ENCODE measurements around the gene CLDN6. TPM values are rescaled to one million over a fixed set of nuclear protein-coding genes. Genes with fewer than 3 reads are reported as not detected.
A peak's percentile ranks its signal among the peaks of the same experiment; 100 is the strongest.
"Not testable (repeated sequence)": the region's sequence is repeated elsewhere in the genome, so short reads cannot be mapped to it uniquely, and the experiment has no call there.

The CLDN6 gene
- total and polyA plus RNA-seq, 2 of the 13 experiments (the other 11 are each of a cell fraction or from before 2014, with no cell fraction given): 5.9 to 7.6 TPM

DNA sequence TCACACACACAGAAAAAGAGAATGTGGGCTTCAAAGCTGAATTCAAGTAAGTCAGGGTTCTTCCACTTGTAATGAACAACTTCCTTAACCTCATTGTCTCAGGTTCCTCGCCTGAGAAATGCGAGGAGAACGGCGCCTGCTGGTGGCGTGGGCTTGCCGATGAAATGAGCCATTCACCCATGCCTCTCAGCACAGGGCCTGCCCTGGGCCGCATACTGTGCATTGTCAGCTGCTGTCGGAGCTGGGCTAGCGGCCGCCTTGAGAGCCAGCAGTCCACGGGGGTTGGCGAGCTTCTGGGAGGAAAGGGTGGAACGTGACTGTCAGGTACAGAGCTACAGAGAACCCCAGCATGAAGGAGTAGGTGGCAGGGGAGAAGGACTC is 35.3 kb upstream of the CLDN6 start:
- 75% methylated on average over 7 of the region's 13 CpGs for WGBS (ENCODE audit: low lambda C conversion rate)
- BruUV-seq (replicated peaks): not testable (repeated sequence)

DNA sequence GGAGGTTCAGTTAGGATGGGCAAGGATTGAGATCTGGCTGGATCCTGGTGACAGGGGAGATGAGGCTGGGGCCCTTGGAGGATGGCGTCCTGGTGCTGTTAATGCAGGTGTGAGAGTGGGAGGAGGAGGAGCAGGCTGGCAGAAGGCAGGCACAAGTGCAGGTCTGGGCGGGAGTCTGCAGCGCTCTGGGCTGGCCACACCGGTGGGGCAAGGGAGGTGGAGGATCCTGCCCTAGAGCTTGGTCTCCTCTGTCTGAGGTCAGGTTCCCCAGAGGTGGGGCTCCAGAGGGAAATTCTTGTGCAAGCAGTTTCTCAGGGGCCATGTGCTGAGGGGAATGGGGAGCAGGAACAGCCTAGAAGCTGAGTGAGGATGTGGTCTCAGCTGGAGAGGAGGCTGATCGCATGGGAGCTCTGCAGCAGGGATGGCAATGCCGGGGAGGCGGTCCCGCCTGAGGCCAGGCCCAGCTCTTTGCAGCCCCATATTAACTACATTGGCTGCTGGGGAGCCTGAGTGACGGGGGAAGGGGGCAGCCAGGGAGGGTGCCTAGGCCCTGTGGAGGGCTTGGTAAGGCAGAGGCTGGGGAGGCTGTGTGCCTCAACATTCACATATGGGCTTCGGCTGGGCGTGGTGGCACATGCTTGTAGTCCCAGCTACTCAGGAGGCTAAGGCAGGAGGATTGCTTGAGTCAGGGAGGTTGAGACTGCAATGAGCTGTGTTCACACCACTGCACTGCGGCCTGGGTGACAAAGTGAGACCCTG is 34.8 kb upstream of the CLDN6 start:
- in situ Hi-C loops (cut with HindIII; ENCODE audit: extremely low pct_ligation_motif_present, low pct_unique_long_range_greater_than_20kb): not testable (repeated sequence)

More for the DNA sequence above, 35.3 kb upstream of the CLDN6 start:
- H3K9me3 ChIP-seq (ENCODE audit: low read length); H2AFZ ChIP-seq (ENCODE audit: low read length); H4K20me1 ChIP-seq (ENCODE audit: insufficient read depth, low read length); DNase-seq (ENCODE audit: low spot score); H3K27ac ChIP-seq (ENCODE audit: extremely low read length, insufficient read depth, low read length); intact Hi-C loops (cut with micrococcal nuclease; ENCODE audit: unreplicated experiment); H3K9ac ChIP-seq (ENCODE audit: insufficient read depth, low read depth, low read length); H3K36me3 ChIP-seq (replicated peaks in 1 of 2; ENCODE audit: control insufficient read depth in 1 of 2, insufficient read depth in 2 of 2, low read length in 2 of 2); H3K4me1 ChIP-seq (ENCODE audit: insufficient read depth, low read length); H3K79me2 ChIP-seq (ENCODE audit: insufficient read depth, low read length); H3K4me3 ChIP-seq (replicated peaks in 1 of 3; ENCODE audit: insufficient read depth in 1 of 3, low read depth in 2 of 3, low read length in 3 of 3); POLR2A ChIA-PET; H3K4me2 ChIP-seq (ENCODE audit: low read depth, low read length); CTCF ChIA-PET (ENCODE audit: low intra/inter-chr PET ratio, low total read pairs); in situ Hi-C loops (cut with HindIII; ENCODE audit: extremely low pct_ligation_motif_present, low pct_unique_long_range_greater_than_20kb): not testable (repeated sequence)
- H3K27me3 ChIP-seq (ENCODE audit: control insufficient read depth in 1 of 2, insufficient read depth in 2 of 2, low read length in 2 of 2): peaks cover 5 to 30% of the 10 kb centered on the region in 2 experiments
- FAIRE-seq: peak; percentile 21
- ATAC-seq: peak; percentile 32; the same call in 2 of the 3 replicates
- TF ChIP-seq STAG1 (CRISPR knock-in tag; IDR thresholded peaks at IDR 0.05): 0 out of 2 replicates have a peak, but pooled peaks have one; percentile 3

More for the DNA sequence above, 34.8 kb upstream of the CLDN6 start:
- FAIRE-seq; H4K20me1 ChIP-seq (ENCODE audit: insufficient read depth, low read length); H2AFZ ChIP-seq (ENCODE audit: low read length); BruUV-seq (replicated peaks); H3K36me3 ChIP-seq (replicated peaks in 1 of 2; ENCODE audit: control insufficient read depth in 1 of 2, insufficient read depth in 2 of 2, low read length in 2 of 2); H3K4me3 ChIP-seq (replicated peaks in 1 of 3; ENCODE audit: insufficient read depth in 1 of 3, low read depth in 2 of 3, low read length in 3 of 3); H3K27ac ChIP-seq (ENCODE audit: extremely low read length, insufficient read depth, low read length); POLR2A ChIA-PET; CTCF ChIA-PET (ENCODE audit: low intra/inter-chr PET ratio, low total read pairs); H3K4me1 ChIP-seq (ENCODE audit: insufficient read depth, low read length); H3K9me3 ChIP-seq (ENCODE audit: low read length); H3K9ac ChIP-seq (ENCODE audit: insufficient read depth, low read depth, low read length); DNase-seq (ENCODE audit: low spot score); H3K4me2 ChIP-seq (ENCODE audit: low read depth, low read length); H3K79me2 ChIP-seq (ENCODE audit: insufficient read depth, low read length); intact Hi-C loops (cut with micrococcal nuclease; ENCODE audit: unreplicated experiment): not testable (repeated sequence)
- 64% methylated on average over 11 of the region's 12 CpGs for WGBS (ENCODE audit: low lambda C conversion rate)
- H3K27me3 ChIP-seq (ENCODE audit: control insufficient read depth in 1 of 2, insufficient read depth in 2 of 2, low read length in 2 of 2): peaks cover 5 to 35% of the 10 kb centered on the region in 2 experiments
- ATAC-seq: peak; percentile 46
